Measurements from ENCODE around the gene MPST.
A peak's percentile ranks its signal among the peaks of the same experiment; 100 is the strongest.

MPST gene

GRCh38 chr22:37021710-37022482, 2.4 kb downstream of the MPST start:
- DNase-seq (ENCODE audit: low read depth), result peak; percentile 34
- no peak overlapping the region for H3K4me3 ChIP-seq (ENCODE audit: low read depth, low read length)
- peak; percentile 98 for TF ChIP-seq CTCF (IDR thresholded peaks at IDR 0.05; ENCODE audit: low read depth, low read length, missing control alignments)

GRCh38 chr22:37022483-37023337, 3.2 kb downstream of the MPST start:
- H3K4me3 ChIP-seq (ENCODE audit: low read depth, low read length), result no peak overlapping the region
- DNase-seq (ENCODE audit: low read depth), result no peak
- no peak for TF ChIP-seq CTCF (IDR thresholded peaks at IDR 0.05; ENCODE audit: low read depth, low read length, missing control alignments)

- TF ChIP-seq CTCF (IDR thresholded peaks at IDR 0.05; ENCODE audit: low read depth, low read length, missing control alignments), result no peak
- no peak for DNase-seq (ENCODE audit: low read depth)
- no peak overlapping the region for H3K4me3 ChIP-seq (ENCODE audit: low read depth, low read length)
Observed at GRCh38 chr22:37023743-37024338, 4.3 kb downstream of the MPST start.

GRCh38 chr22:37024339-37025157, 5.0 kb downstream of the MPST start:
- no peak for TF ChIP-seq CTCF (IDR thresholded peaks at IDR 0.05; ENCODE audit: low read depth, low read length, missing control alignments)
- no peak overlapping the region for H3K4me3 ChIP-seq (ENCODE audit: low read depth, low read length)
- DNase-seq (ENCODE audit: low read depth), result no peak

GRCh38 chr22:37025500-37026070, 6.0 kb downstream of the MPST start:
- no peak for DNase-seq (ENCODE audit: low read depth)
- TF ChIP-seq CTCF (IDR thresholded peaks at IDR 0.05; ENCODE audit: low read depth, low read length, missing control alignments), result no peak

GRCh38 chr22:37026325-37026724, 6.8 kb downstream of the MPST start:
- no peak for TF ChIP-seq CTCF (IDR thresholded peaks at IDR 0.05; ENCODE audit: low read depth, low read length, missing control alignments)
- no peak for DNase-seq (ENCODE audit: low read depth)
- H3K4me3 ChIP-seq (ENCODE audit: low read depth, low read length), result no peak overlapping the region

More at GRCh38 chr22:37025500-37026070, 6.0 kb downstream of the MPST start:
- H3K4me3 ChIP-seq (ENCODE audit: low read depth, low read length), result no peak overlapping the region

Measured in GM12864 (cell line).